Measurements from ENCODE around the gene BTRC.
A peak's percentile ranks its signal among the peaks of the same experiment; 100 is the strongest.

BTRC gene

DNA sequence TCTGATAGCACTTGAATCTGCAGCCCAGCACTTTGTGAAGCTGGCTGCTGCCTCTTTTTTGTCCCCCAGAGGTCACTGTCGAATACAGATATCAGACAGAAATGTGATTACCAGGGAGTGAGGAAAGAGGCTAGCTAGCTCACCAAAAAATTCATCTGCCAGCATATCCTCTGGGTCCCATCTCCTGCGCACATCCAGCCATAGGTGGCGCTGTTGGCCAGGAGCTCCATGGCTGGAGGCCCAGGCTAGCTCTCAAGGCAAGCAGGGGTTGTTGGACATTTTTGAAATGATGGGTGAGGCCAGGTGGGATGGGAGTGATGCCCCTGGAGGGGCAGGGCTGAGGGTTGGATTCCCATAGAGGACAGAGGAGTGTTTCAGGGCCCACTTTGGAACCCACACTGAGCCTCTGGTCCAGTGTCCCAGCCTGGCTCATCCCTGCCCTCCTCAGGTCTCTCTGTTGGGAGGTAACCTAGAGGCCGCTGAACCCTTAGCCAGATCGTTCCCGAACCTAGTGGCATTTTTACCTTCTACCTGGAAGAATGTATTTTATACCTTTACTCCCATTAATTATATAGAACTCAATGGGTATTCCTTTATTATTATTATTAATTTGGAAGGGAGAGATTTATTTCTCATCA, 248.9 kb downstream of the BTRC start:
- ATAC-seq = peak; percentile 96
- TF ChIP-seq SNAI2 (CRISPR knock-in tag; IDR thresholded peaks at IDR 0.05) = no peak
- TF ChIP-seq, protein P1, sequence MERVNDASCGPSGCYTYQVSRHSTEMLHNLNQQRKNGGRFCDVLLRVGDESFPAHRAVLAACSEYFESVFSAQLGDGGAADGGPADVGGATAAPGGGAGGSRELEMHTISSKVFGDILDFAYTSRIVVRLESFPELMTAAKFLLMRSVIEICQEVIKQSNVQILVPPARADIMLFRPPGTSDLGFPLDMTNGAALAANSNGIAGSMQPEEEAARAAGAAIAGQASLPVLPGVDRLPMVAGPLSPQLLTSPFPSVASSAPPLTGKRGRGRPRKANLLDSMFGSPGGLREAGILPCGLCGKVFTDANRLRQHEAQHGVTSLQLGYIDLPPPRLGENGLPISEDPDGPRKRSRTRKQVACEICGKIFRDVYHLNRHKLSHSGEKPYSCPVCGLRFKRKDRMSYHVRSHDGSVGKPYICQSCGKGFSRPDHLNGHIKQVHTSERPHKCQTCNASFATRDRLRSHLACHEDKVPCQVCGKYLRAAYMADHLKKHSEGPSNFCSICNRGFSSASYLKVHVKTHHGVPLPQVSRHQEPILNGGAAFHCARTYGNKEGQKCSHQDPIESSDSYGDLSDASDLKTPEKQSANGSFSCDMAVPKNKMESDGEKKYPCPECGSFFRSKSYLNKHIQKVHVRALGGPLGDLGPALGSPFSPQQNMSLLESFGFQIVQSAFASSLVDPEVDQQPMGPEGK (CRISPR knock-in tag; IDR thresholded peaks at IDR 0.05; ENCODE audit: borderline replicate concordance) = no peak
- no peak for TF ChIP-seq ZFP30 (CRISPR knock-in tag; IDR thresholded peaks at IDR 0.05)
- TF ChIP-seq ZNF8 (CRISPR knock-in tag; IDR thresholded peaks at IDR 0.05) = no peak
- no peak for TF ChIP-seq CSDC2 (CRISPR knock-in tag; IDR thresholded peaks at IDR 0.05)
- TF ChIP-seq ZNF565 (CRISPR knock-in tag; conservative IDR thresholded peaks at IDR 0.05; ENCODE audit: low read depth) = no peak
- no peak for TF ChIP-seq OSR1 (CRISPR knock-in tag; IDR thresholded peaks at IDR 0.05)
- TF ChIP-seq, protein P2, sequence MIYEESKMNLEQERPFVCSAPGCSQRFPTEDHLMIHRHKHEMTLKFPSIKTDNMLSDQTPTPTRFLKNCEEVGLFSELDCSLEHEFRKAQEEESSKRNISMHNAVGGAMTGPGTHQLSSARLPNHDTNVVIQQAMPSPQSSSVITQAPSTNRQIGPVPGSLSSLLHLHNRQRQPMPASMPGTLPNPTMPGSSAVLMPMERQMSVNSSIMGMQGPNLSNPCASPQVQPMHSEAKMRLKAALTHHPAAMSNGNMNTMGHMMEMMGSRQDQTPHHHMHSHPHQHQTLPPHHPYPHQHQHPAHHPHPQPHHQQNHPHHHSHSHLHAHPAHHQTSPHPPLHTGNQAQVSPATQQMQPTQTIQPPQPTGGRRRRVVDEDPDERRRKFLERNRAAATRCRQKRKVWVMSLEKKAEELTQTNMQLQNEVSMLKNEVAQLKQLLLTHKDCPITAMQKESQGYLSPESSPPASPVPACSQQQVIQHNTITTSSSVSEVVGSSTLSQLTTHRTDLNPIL (CRISPR knock-in tag; IDR thresholded peaks at IDR 0.05; ENCODE audit: low read depth) = no peak
- TF ChIP-seq RARB (CRISPR knock-in tag; IDR thresholded peaks at IDR 0.05) = no peak
- TF ChIP-seq, protein P3, sequence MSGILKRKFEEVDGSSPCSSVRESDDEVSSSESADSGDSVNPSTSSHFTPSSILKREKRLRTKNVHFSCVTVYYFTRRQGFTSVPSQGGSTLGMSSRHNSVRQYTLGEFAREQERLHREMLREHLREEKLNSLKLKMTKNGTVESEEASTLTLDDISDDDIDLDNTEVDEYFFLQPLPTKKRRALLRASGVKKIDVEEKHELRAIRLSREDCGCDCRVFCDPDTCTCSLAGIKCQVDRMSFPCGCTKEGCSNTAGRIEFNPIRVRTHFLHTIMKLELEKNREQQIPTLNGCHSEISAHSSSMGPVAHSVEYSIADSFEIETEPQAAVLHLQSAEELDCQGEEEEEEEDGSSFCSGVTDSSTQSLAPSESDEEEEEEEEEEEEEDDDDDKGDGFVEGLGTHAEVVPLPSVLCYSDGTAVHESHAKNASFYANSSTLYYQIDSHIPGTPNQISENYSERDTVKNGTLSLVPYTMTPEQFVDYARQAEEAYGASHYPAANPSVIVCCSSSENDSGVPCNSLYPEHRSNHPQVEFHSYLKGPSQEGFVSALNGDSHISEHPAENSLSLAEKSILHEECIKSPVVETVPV (CRISPR knock-in tag; IDR thresholded peaks at IDR 0.05) = no peak
- TF ChIP-seq ESRRG (CRISPR knock-in tag; IDR thresholded peaks at IDR 0.05) = no peak
- no peak for TF ChIP-seq GLIS3 (CRISPR knock-in tag; IDR thresholded peaks at IDR 0.05)
- no peak for TF ChIP-seq PPARA (CRISPR knock-in tag; IDR thresholded peaks at IDR 0.05; ENCODE audit: borderline replicate concordance)
- no peak for TF ChIP-seq ARNTL (CRISPR knock-in tag; IDR thresholded peaks at IDR 0.05; ENCODE audit: borderline replicate concordance, low read depth)
- no peak for TF ChIP-seq BACH2 (CRISPR knock-in tag; IDR thresholded peaks at IDR 0.05; ENCODE audit: borderline replicate concordance)
- no peak for TF ChIP-seq TOX (CRISPR knock-in tag; IDR thresholded peaks at IDR 0.05; ENCODE audit: borderline replicate concordance)
- no peak for TF ChIP-seq ZNF70 (CRISPR knock-in tag; IDR thresholded peaks at IDR 0.05)
